Measurements from ENCODE around the gene LRRC51.

- TF ChIP-seq CTCF (conservative IDR thresholded peaks at IDR 0.05 in 1 of 2, IDR thresholded peaks at IDR 0.05 in 1 of 2; ENCODE audit: extremely low read depth in 1 of 2, insufficient read depth in 1 of 2, low read depth in 1 of 2, low read length in 2 of 2) (no peak), EZH2 (IDR thresholded peaks at IDR 0.05; ENCODE audit: borderline replicate concordance, low read length) (no peak)
Measured at GRCh38 chr11:72079819-72080325, 778 bp upstream of the LRRC51 start.
